H1 (cell line): ENCODE measurements around the gene SCARB1. TPM values are rescaled to one million over a fixed set of nuclear protein-coding genes. Genes with fewer than 3 reads are reported as not detected.

ENCODE experiments used
- CTCF ChIA-PET: fragments of 300-600 bp; sonication (Branson Sonifier 250); formaldehyde crosslinking; loops from one replicate; lab custom pipeline; 2021; ENCODE audit not compliant: partially characterized antibody; lab: Charles Lee
- POLR2A ChIA-PET: fragments of 300-600 bp; sonication (Branson Sonifier 250); formaldehyde crosslinking; loops from one replicate; lab custom pipeline; 2021; ENCODE audit warnings: inconsistent platforms; ENCODE audit not compliant: partially characterized antibody; lab: Charles Lee
- DNase-seq, 2 experiments: peaks; one replicate each; pipeline versions ENCODE4 v3.0.0 to v3.0.0-alpha.2; 2010 to 2022; ENCODE audit warnings: low spot score in 2 of 2, low read depth in 1 of 2, mixed read lengths in 1 of 2
- FAIRE-seq: peaks from 2 replicates; lab custom pipeline; 2011; peaks lifted over from hg19 to GRCh38; lab: Jason Lieb, UNC
- H2AFZ ChIP-seq: 2 replicates; pipeline ENCODE4 v1.8.1; 2012; ENCODE audit warnings: low read length, inconsistent platforms
- H2AK5ac ChIP-seq: 2 replicates; pipeline ENCODE4 v1.6.1; 2013; ENCODE audit warnings: low read depth, low read length
- H2BK120ac ChIP-seq: replicated peaks from 2 replicates; pipeline ENCODE3; 2013; ENCODE audit warnings: low read depth, low read length, inconsistent platforms
- H2BK12ac ChIP-seq: 2 replicates; pipeline ENCODE4 v1.6.1; 2013; ENCODE audit warnings: low read depth, low read length
- H2BK15ac ChIP-seq: 2 replicates; pipeline ENCODE4 v1.6.1; 2013; ENCODE audit warnings: low read length
- H2BK20ac ChIP-seq: 2 replicates; pipeline ENCODE4 v1.6.1; 2013; ENCODE audit warnings: low read length
- H2BK5ac ChIP-seq: 2 replicates; pipeline ENCODE4 v1.6.1; 2013; ENCODE audit warnings: low read depth, low read length
- H3K14ac ChIP-seq: 2 replicates; pipeline ENCODE4 v1.6.1; 2013; ENCODE audit warnings: inconsistent platforms; ENCODE audit not compliant: insufficient read length
- H3K18ac ChIP-seq: 2 replicates; pipeline ENCODE4 v1.6.1; 2013; ENCODE audit warnings: low read length; ENCODE audit errors: extremely low read depth
- H3K23ac ChIP-seq: 2 replicates; pipeline ENCODE4 v1.6.1; 2013; ENCODE audit warnings: inconsistent platforms; ENCODE audit not compliant: insufficient read length
- H3K23me2 ChIP-seq: 2 replicates; pipeline ENCODE4 v1.6.1; 2013; ENCODE audit warnings: low read depth, low read length
- H3K27ac ChIP-seq: 2 replicates; pipeline ENCODE4 v1.6.1; 2011; ENCODE audit warnings: low read depth, low read length, inconsistent platforms
- H3K27me3 ChIP-seq, 4 experiments: replicated peaks in 1 of 4; 1 replicate in 1 of 4; 2 replicates in 3 of 4; pipeline versions ENCODE4 v1.6.1 to v1.8.1; 2011 to 2013; ENCODE audit warnings: low read length in 3 of 4, mild to moderate bottlenecking in 3 of 4, inconsistent platforms in 2 of 4, mixed read lengths in 2 of 4, moderate library complexity in 1 of 4; ENCODE audit not compliant: control insufficient read depth in 3 of 4, insufficient read depth in 3 of 4; ENCODE audit errors: extremely low read depth in 1 of 4
- H3K36me3 ChIP-seq, 4 experiments: 2 replicates each; pipeline versions ENCODE4 v1.6.1 to v1.8.1; 2011 to 2013; ENCODE audit warnings: mild to moderate bottlenecking in 4 of 4, low read length in 3 of 4, moderate library complexity in 2 of 4, control low read depth in 1 of 4, inconsistent platforms in 1 of 4; ENCODE audit not compliant: insufficient read depth in 4 of 4, control insufficient read depth in 2 of 4
- H3K4ac ChIP-seq: replicated peaks from 2 replicates; pipeline ENCODE3; 2013; ENCODE audit warnings: low read length, low read depth, mixed read lengths, inconsistent platforms; ENCODE audit not compliant: insufficient read length
- H3K4me1 ChIP-seq, 4 experiments: replicated peaks in 1 of 4; 1 replicate in 1 of 4; 2 replicates in 3 of 4; pipeline versions ENCODE4 v1.6.1 to v1.8.1; 2011 to 2013; ENCODE audit warnings: low read length in 3 of 4, inconsistent platforms in 2 of 4, mixed read lengths in 1 of 4; ENCODE audit not compliant: insufficient read depth in 4 of 4, control insufficient read depth in 3 of 4
- H3K4me2 ChIP-seq, 2 experiments: 2 replicates each; pipeline versions ENCODE4 v1.6.1 to v1.8.1; 2011 to 2013; ENCODE audit warnings: low read depth in 2 of 2, low read length in 2 of 2, control low read depth in 1 of 2, inconsistent platforms in 1 of 2, mild to moderate bottlenecking in 1 of 2; ENCODE audit not compliant: insufficient read depth in 1 of 2
- H3K4me3 ChIP-seq, 4 experiments: fragments of 200-600, 300-600 bp in 1 of 4; sonication (generic), shearing (Covaris generic), sonication (Bioruptor Twin) in 1 of 4; 2 replicates each; pipeline versions ENCODE4 v1.5.1 to v1.8.1; 2011 to 2016; ENCODE audit warnings: low read length in 4 of 4, low read depth in 3 of 4, control low read depth in 2 of 4, inconsistent platforms in 2 of 4, mild to moderate bottlenecking in 2 of 4, mixed read lengths in 1 of 4, moderate library complexity in 1 of 4; ENCODE audit not compliant: insufficient read depth in 2 of 4; ENCODE audit errors: extremely low read depth in 1 of 4
- H3K56ac ChIP-seq: replicated peaks from 2 replicates; pipeline ENCODE3; 2013; ENCODE audit warnings: low read depth, mild to moderate bottlenecking, mixed read lengths, low read length, inconsistent platforms; ENCODE audit not compliant: insufficient read length
- H3K79me1 ChIP-seq: 2 replicates; pipeline ENCODE4 v1.6.1; 2013; ENCODE audit warnings: low read depth, low read length, control low read depth
- H3K79me2 ChIP-seq, 2 experiments: 2 replicates each; pipeline versions ENCODE4 v1.6.1 to v1.8.1; 2012 to 2013; ENCODE audit warnings: low read length in 2 of 2, mild to moderate bottlenecking in 2 of 2, inconsistent platforms in 1 of 2; ENCODE audit not compliant: insufficient read depth in 2 of 2, control insufficient read depth in 1 of 2
- H3K9ac ChIP-seq, 4 experiments: replicated peaks in 1 of 4; 1 replicate in 1 of 4; 2 replicates in 3 of 4; pipeline versions ENCODE4 v1.6.1 to v1.8.1; 2011 to 2013; ENCODE audit warnings: low read depth in 3 of 4, low read length in 3 of 4, control low read depth in 2 of 4, mild to moderate bottlenecking in 2 of 4, moderate library complexity in 2 of 4, inconsistent platforms in 1 of 4; ENCODE audit errors: extremely low read depth in 1 of 4
- H3K9me3 ChIP-seq, 2 experiments: 2 replicates each; pipeline versions ENCODE4 v1.6.1 to v1.8.1; 2012 to 2013; ENCODE audit warnings: mild to moderate bottlenecking in 2 of 2, moderate library complexity in 2 of 2, control low read depth in 1 of 2, inconsistent platforms in 1 of 2, low read depth in 1 of 2, low read length in 1 of 2, mixed read lengths in 1 of 2; ENCODE audit not compliant: insufficient read depth in 2 of 2
- H4K20me1 ChIP-seq, 2 experiments: replicated peaks in 1 of 2; 2 replicates each; pipeline versions ENCODE3 to v1.8.1; 2011 to 2013; ENCODE audit warnings: inconsistent platforms in 2 of 2, low read length in 2 of 2, mild to moderate bottlenecking in 1 of 2; ENCODE audit not compliant: insufficient read depth in 2 of 2, control insufficient read depth in 1 of 2
- H4K5ac ChIP-seq: 2 replicates; pipeline ENCODE4 v1.6.1; 2013; ENCODE audit warnings: low read length, low read depth, mixed read lengths, inconsistent platforms; ENCODE audit not compliant: insufficient read length
- H4K8ac ChIP-seq: 2 replicates; pipeline ENCODE4 v1.8.0; 2013; ENCODE audit warnings: mild to moderate bottlenecking, moderate library complexity, low read length, inconsistent platforms; ENCODE audit not compliant: insufficient read depth; ENCODE audit errors: extremely low read depth
- H4K91ac ChIP-seq: replicated peaks from 2 replicates; pipeline ENCODE3; 2013; ENCODE audit warnings: low read length, mixed read lengths, inconsistent platforms; ENCODE audit not compliant: insufficient read length
- EP300 ChIP-seq, 2 experiments: IDR thresholded peaks; 1 replicate in 1 of 2; 2 replicates in 1 of 2; pipeline ENCODE4 v1.6.1; 2011 to 2012; ENCODE audit warnings: low read depth in 2 of 2, low read length in 2 of 2, mild to moderate bottlenecking in 2 of 2, borderline replicate concordance in 1 of 2, inconsistent platforms in 1 of 2, moderate library complexity in 1 of 2
- KDM1A ChIP-seq: fragments of 200-600, 300-600 bp; sonication (generic); IDR thresholded peaks from 2 replicates; pipeline ENCODE4 v1.7.1; 2016; ENCODE audit warnings: mild to moderate bottlenecking, low read length, borderline replicate concordance
- WGBS, 2 experiments: shearing (Covaris generic) in 1 of 2; methylation state at CpG; one replicate each; pipeline versions ENCODE4 v1.1.6 to v1.1.7; 2013 to 2015; ENCODE audit warnings: low lambda C conversion rate in 2 of 2, mixed read lengths in 2 of 2, inconsistent platforms in 1 of 2, low coverage in 1 of 2, missing lambda C conversion rate in 1 of 2; ENCODE audit not compliant: insufficient replicate concordance in 2 of 2, insufficient coverage in 1 of 2, insufficient read length in 1 of 2; ENCODE audit errors: extremely low coverage in 1 of 2, missing lambda C conversion rate in 1 of 2; 5-methylcytosine and 5-hydroxymethylcytosine counted together
- polyA plus RNA-seq, 7 experiments: library from polyadenylated mRNA; depleted of rRNA in 3 of 7; stranded (reverse) in 5 of 7; unstranded in 2 of 7; fragments of >200 nt in 5 of 7; fragments of 200-250 nt in 2 of 7; gene quantifications; 1 replicate in 5 of 7; 2 replicates in 1 of 7; 4 replicates in 1 of 7; pipeline versions ENCODE4 v1.2.1 to v1.2.3, GENCODE V29; 2011 to 2013; ENCODE audit warnings: missing spikeins in 2 of 7, mixed read lengths in 2 of 7
- total RNA-seq: library from RNA; stranded (reverse); fragmentation: NEBNext Ultra II Directional; extraction: Animal tissue kit (Norgen Biotek cat#: 25700); gene quantifications from 2 replicates; pipeline ENCODE4 v1.2.1, GENCODE V29; 2021

SCARB1 gene
- total and polyA plus RNA-seq, 2 of the 8 experiments (the other 6 are each of a cell fraction or from before 2014, with no cell fraction given), result 45.3 to 57.1 TPM

- H2BK5ac ChIP-seq, result no peak overlapping the region
- WGBS, 2 experiments, result 93% methylated on average over 5 of the region's 5 CpGs; no CpG with 5 or more reads in 1 of the 2 experiments
- H2BK20ac ChIP-seq, result no peak overlapping the region
- H4K8ac ChIP-seq, result no peak overlapping the region
- no peak overlapping the region for H3K4ac ChIP-seq
- H3K27ac ChIP-seq, result no peak overlapping the region
- TF ChIP-seq EP300 (IDR thresholded peaks at IDR 0.05; ENCODE audit: borderline replicate concordance in 1 of 2, low read depth in 2 of 2, low read length in 2 of 2), result no peak
- TF ChIP-seq KDM1A, result 0 out of 2 replicates have a peak, but pooled peaks have one; percentile 17
- peaks cover 0 to 5% (median 1%) of the 10 kb centered on the region in 4 experiments; a peak in 3 of 7 replicates for H3K4me1 ChIP-seq
- no peak overlapping the region for H4K91ac ChIP-seq
- H3K14ac ChIP-seq, result no peak overlapping the region
- H3K36me3 ChIP-seq, result peaks cover 0 to 4% (median 0%) of the 10 kb centered on the region in 4 experiments; a peak in 3 of 8 replicates
- H2AK5ac ChIP-seq, result no peak overlapping the region
- no peak overlapping the region for H3K9ac ChIP-seq
- H4K20me1 ChIP-seq, result no peaks in the 10 kb centered on the region
- H2BK12ac ChIP-seq, result no peak overlapping the region
- no peak overlapping the region; the same call in 1 of the 2 replicates for H3K18ac ChIP-seq
- POLR2A ChIA-PET, result interaction anchor here (1.2 kb wide), 1 partner anchor 79 kb away, joined by 4 read pairs; no protein-coding TSS in a partner anchor
- no peak overlapping the region for H2AFZ ChIP-seq
- H4K5ac ChIP-seq, result no peak overlapping the region
- H2BK120ac ChIP-seq, result no peak overlapping the region
- H3K79me1 ChIP-seq, result no peaks in the 10 kb centered on the region
- H3K4me2 ChIP-seq, result no peak overlapping the region
- no peak overlapping the region for H3K23ac ChIP-seq
- no peak overlapping the region for H2BK15ac ChIP-seq
- H3K9me3 ChIP-seq, result no peaks in the 10 kb centered on the region
- FAIRE-seq (no peak), DNase-seq (no peak)
- no peak overlapping the region for H3K4me3 ChIP-seq
- CTCF ChIA-PET, result interaction anchor here (0.6 to 1.3 kb wide), 4 partner anchors 15 to 621 kb away, joined by 3 to 5 read pairs (median 4); no protein-coding TSS in a partner anchor
- no peaks in the 10 kb centered on the region; a peak in 1 of 7 replicates for H3K27me3 ChIP-seq
- no peak overlapping the region for H3K56ac ChIP-seq
- H3K23me2 ChIP-seq, result no peaks in the 10 kb centered on the region
- H3K79me2 ChIP-seq, result no peaks in the 10 kb centered on the region
These were observed 80.6 kb downstream of the SCARB1 start for GRCh38 chr12:124783087-124783486.
